A549 treated with Hydrocortisone at 1 μM for 4 hours (cell line): Measurements from ENCODE around the gene PCBP4. TPM values are rescaled to one million over a fixed set of nuclear protein-coding genes. Genes with fewer than 3 reads are reported as not detected.

Experiments used
- total RNA-seq: library from RNA; stranded (reverse); fragments of 200-300 nt; extraction: Qiagen RNA extraction; gene quantifications from 5 replicates; pipeline ENCODE4 v1.2.3, GENCODE V29; 2022

Gene PCBP4
- 12.1 to 14.2 TPM (median 13.3 TPM) in 5 replicates for total RNA-seq

DNA sequence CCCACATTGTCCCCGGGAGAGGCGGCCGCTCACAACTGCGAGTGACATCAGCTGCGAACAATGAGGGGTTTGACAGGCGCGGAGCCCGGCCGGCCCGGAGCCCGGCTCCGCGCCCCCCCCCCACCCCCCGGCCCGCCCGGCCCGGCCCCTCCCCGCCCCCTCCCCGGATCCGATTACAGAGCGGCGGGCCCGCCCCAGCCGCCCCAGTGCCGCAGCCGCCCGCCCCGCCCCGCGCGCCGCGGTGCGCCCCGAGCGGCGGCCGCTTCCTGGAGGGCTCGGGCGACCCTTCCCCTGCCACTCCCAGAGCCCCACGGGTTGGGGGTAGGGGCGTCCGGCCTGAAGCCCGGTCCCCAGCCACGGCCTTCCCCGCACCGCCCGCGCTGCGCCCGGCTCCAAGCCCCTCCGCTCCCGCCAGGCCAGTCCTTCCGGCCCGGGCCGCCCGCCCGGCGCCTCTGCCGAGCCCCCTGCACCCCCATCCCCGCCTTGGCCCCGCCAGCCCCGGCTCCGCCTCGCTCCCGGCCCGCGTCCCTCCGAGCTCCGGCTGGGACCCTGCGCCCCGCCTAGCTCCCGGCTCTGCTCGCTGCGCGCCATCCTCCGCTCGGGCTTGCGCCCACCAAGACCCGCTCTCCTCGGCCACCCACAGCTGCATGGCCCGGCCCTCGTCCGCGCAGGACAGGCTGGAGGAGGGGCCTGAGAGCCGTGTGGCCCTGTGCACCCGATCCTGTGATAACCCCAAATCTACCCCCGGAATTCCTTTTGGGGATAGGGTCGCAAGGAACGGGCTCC is at the start of gene PCBP4:
PCBP4 (minus strand) TSS at position 71 of the 786 bp plus-strand sequence. CDS start 6,214 bp downstream, outside the sequence.

DNA sequence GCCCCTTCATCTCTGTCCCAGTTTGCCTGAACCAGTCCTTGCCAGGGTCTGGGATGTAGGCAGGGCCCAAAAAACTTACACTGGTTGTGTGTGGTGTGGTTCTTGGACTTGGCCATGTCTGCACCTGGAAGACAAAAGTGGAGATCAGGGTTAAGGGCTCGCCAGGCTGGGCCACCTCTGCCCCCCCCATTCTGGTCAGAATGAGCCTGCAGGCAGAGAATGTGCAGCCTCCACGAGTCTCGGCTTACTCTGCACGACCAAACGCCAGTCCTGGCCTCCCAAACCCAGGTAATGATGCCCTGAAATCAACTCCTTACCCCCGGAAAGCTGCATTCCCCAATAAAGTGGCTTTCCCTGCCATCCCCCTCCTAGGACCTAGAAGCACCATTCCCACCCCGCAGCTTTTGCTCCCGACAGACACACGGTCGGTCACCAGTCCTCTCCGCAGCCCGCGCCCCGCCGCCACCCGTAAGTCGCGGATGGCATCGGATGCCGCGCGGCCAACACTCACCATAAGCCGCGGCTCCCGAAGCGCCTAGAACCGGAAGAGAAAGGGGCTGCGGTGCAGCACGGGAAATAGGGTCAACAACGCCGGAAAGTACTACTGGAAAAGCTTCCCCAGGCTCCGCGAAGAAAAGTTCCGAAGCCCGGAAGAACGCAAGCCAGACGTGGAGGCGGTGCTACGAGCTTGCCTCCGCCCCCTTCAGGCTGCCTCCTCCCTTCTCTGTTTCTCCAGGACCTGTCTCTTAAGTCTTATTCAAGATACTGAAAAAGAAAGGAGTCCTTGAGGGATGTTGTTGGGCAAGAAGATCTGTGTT is 28.3 kb upstream of the PCBP4 start, which contains the start of gene RPL29:
RPL29 (minus strand) TSS at position 550 of the 818 bp plus-strand sequence; CDS start at position 116, 434 bp downstream.

GRCh38 chr3:51982838-51983577 is 15.8 kb upstream of the PCBP4 start, which contains the start of gene ACY1:
Gene ACY1, plus strand, starts transcription at chr3:51983535. Its CDS starts 530 bp downstream, at chr3:51984065.

GRCh38 chr3:51974963-51975851 is 8.0 kb upstream of the PCBP4 start, which contains the start of gene ABHD14A:
Gene ABHD14A, plus strand, starts transcription at chr3:51975064. Its CDS starts 72 bp downstream, at chr3:51975136.

DNA sequence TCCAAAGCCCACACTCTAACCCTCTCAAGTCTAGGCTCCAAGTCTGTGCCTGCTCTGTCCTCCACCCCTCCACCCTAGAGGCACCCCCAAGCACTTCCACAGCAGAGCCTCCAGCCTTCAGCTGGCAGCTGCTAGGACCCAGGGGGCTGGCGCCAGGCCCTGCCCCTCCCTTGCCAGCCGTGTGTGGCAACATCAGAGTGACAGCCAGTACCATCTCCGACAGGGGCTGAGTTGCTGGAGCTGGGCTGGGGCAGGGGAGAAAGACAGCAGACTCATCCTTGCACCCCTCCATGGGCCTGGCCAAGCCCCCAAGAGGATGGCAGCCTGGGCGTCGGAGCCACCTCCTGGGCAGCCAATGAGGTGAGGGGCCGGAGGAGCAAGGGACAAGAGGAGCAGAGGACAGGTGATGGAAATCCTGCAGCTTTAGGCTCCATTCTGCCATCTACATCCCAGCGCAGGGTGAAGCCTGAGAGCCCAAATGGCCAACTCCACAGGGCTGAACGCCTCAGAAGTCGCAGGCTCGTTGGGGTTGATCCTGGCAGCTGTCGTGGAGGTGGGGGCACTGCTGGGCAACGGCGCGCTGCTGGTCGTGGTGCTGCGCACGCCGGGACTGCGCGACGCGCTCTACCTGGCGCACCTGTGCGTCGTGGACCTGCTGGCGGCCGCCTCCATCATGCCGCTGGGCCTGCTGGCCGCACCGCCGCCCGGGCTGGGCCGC is 11.9 kb downstream of the PCBP4 start, which contains the start of gene GPR62:
GPR62 (plus strand) TSS at position 207 of the 718 bp plus-strand sequence; CDS start at position 479, 272 bp downstream.

GRCh38 chr3:51941798-51942602 is 25.3 kb downstream of the PCBP4 start, which contains the start of the genes PARP3 and RRP9:
Gene PARP3, plus strand, starts transcription at chr3:51942363. Its CDS starts 993 bp downstream, at chr3:51943356.
Gene RRP9, minus strand, starts transcription at chr3:51941904. Its CDS starts 37 bp downstream, at chr3:51941867.

Other genes starting within 250 kb of the PCBP4 start
- gene IQCF6, start 188.2 kb downstream of the PCBP4 start, total RNA-seq: not detected in 5 replicates
- not detected in 5 replicates for gene IQCF2, start 105.8 kb downstream of the PCBP4 start, total RNA-seq
- not detected in 5 replicates for gene IQCF5, start 91.9 kb downstream of the PCBP4 start, total RNA-seq
- gene IQCF1, start 64.1 kb downstream of the PCBP4 start, total RNA-seq: not detected in 5 replicates
- 36.3 to 47.6 TPM (median 41.9 TPM) in 5 replicates for gene RRP9, start 25.6 kb downstream of the PCBP4 start, total RNA-seq
- gene PARP3, start 25.1 kb downstream of the PCBP4 start, total RNA-seq: 8.0 to 11.1 TPM (median 9.0 TPM) in 5 replicates
- not detected in 5 replicates for gene GPR62, start 12.1 kb downstream of the PCBP4 start, total RNA-seq
- 28.2 to 33.9 TPM (median 32.5 TPM) in 5 replicates for gene ABHD14B, start 6.6 kb upstream of the PCBP4 start, total RNA-seq
- 10.0 to 16.8 TPM (median 14.4 TPM) in 5 replicates for gene ABHD14A, start 7.6 kb upstream of the PCBP4 start, total RNA-seq
- 21.2 to 26.4 TPM (median 24.4 TPM) in 5 replicates for gene ACY1, start 16.1 kb upstream of the PCBP4 start, total RNA-seq
- 1,296 to 1,373 TPM (median 1,344 TPM) in 5 replicates for gene RPL29, start 28.4 kb upstream of the PCBP4 start, total RNA-seq
- gene DUSP7, start 89.1 kb upstream of the PCBP4 start, total RNA-seq: 20.4 to 21.4 TPM (median 21.2 TPM) in 5 replicates
- 17.7 to 19.8 TPM (median 18.1 TPM) in 5 replicates for gene POC1A, start 187.0 kb upstream of the PCBP4 start, total RNA-seq
- gene ALAS1, start 230.7 kb upstream of the PCBP4 start, total RNA-seq: 43.7 to 52.3 TPM (median 48.9 TPM) in 5 replicates